Peyer's patch (tissue), 4 donors: ENCODE data around the gene NPFF.

Experiments used
- CTCF ChIP-seq, 6 experiments: fragments of 450-650 bp in 4 of 6; fragments of 200-600 bp in 2 of 6; sonication (generic) in 1 of 6; IDR thresholded peaks; one replicate each; pipeline ENCODE4 v1.5.1; 2017 to 2019; ENCODE audit warnings: antibody characterized with exemption in 6 of 6, mild to moderate bottlenecking in 3 of 6, moderate library complexity in 1 of 6
- POLR2A ChIP-seq, 2 donors: fragments of 450-650 bp; IDR thresholded peaks; one replicate each; pipeline ENCODE4 v1.5.1; 2017; ENCODE audit warnings: antibody characterized with exemption in 2 of 2, mild to moderate bottlenecking in 2 of 2, moderate library complexity in 2 of 2

GRCh38 chr12:53476769-53477209 lies 30.5 kb downstream of the NPFF start:
- TF ChIP-seq CTCF (IDR thresholded peaks at IDR 0.05) = peak in 1 of 6 experiments; percentile 19
- TF ChIP-seq POLR2A (IDR thresholded peaks at IDR 0.05) = no peak
